DMS53 treated with DMSO at 0.1 percent for 48 hours (cell line): Measurements from ENCODE around the gene ZNF469.

Experiments used
- DNase-seq: peaks from one replicate; lab custom pipeline; 2025; ENCODE audit not compliant: unreplicated experiment; lab: John Stamatoyannopoulos, UW

ZNF469 gene

GRCh38 chr16:88382491-88383400, at the start of gene ZNF469:
ZNF469 (plus strand) TSS chr16:88382959; CDS start chr16:88427471, 44,512 bp downstream.
- no peak for DNase-seq

- no peak for DNase-seq
Observed at GRCh38 chr16:88333848-88334777, 48.6 kb upstream of the ZNF469 start.

GRCh38 chr16:88334778-88335720, 47.7 kb upstream of the ZNF469 start:
- DNase-seq: no peak

GRCh38 chr16:88337021-88337420, 45.7 kb upstream of the ZNF469 start:
- DNase-seq: no peak

GRCh38 chr16:88337538-88337937, 45.2 kb upstream of the ZNF469 start:
- DNase-seq: no peak

GRCh38 chr16:88338111-88338510, 44.6 kb upstream of the ZNF469 start:
- DNase-seq: no peak

- DNase-seq: no peak
Observed at GRCh38 chr16:88338896-88339295, 43.9 kb upstream of the ZNF469 start.

- DNase-seq: no peak
Observed at GRCh38 chr16:88339930-88340754, 42.6 kb upstream of the ZNF469 start.

- DNase-seq: no peak
Observed at GRCh38 chr16:88340755-88341150, 42.0 kb upstream of the ZNF469 start.

- DNase-seq: no peak
Observed at GRCh38 chr16:88341551-88342290, 41.0 kb upstream of the ZNF469 start.

GRCh38 chr16:88342491-88342890, 40.3 kb upstream of the ZNF469 start:
- DNase-seq: no peak

GRCh38 chr16:88343271-88343791, 39.4 kb upstream of the ZNF469 start:
- DNase-seq: no peak

GRCh38 chr16:88344411-88345030, 38.2 kb upstream of the ZNF469 start:
- no peak for DNase-seq

GRCh38 chr16:88345031-88345720, 37.6 kb upstream of the ZNF469 start:
- no peak for DNase-seq

- no peak for DNase-seq
Observed at GRCh38 chr16:88345721-88346560, 36.8 kb upstream of the ZNF469 start.

- DNase-seq: no peak
Observed at GRCh38 chr16:88346680-88347505, 35.9 kb upstream of the ZNF469 start.
